Activated naive CD8-positive, alpha-beta T cell treated with anti-CD3 and anti-CD28 coated beads, Interleukin-2, amount 50 U/mL, for 24 hours (primary cell): ENCODE measurements around the gene TMEM123.

Experiments used
- ATAC-seq: fragments of 150-1000 bp; cut with Tn5 transposase; one replicate; pipeline ENCODE4 v1.10.0; 2021
- DNase-seq: peaks from one replicate; pipeline ENCODE4 v3.0.0; 2021
- H3K27ac Mint-ChIP-seq: one replicate; pipeline ENCODE4 v1.8.0; 2021; ENCODE audit warnings: mild to moderate bottlenecking, mixed read lengths
- H3K27me3 Mint-ChIP-seq: one replicate; pipeline ENCODE4 v1.8.0; 2021; ENCODE audit warnings: mixed read lengths
- H3K36me3 Mint-ChIP-seq: one replicate; pipeline ENCODE4 v1.8.0; 2021; ENCODE audit warnings: low read depth, mixed read lengths
- H3K4me1 Mint-ChIP-seq: one replicate; pipeline ENCODE4 v1.8.0; 2021; ENCODE audit warnings: mixed read lengths
- H3K4me3 Mint-ChIP-seq: one replicate; pipeline ENCODE4 v1.8.0; 2021; ENCODE audit warnings: mild to moderate bottlenecking, moderate library complexity, mixed read lengths
- H3K9me3 Mint-ChIP-seq: one replicate; pipeline ENCODE4 v1.8.0; 2021; ENCODE audit warnings: mixed read lengths

Gene TMEM123

GRCh38 chr11:102430158-102430836 is 22.3 kb downstream of the TMEM123 start:
- no peaks in the 10 kb centered on the region for H3K27me3 Mint-ChIP-seq
- ATAC-seq (peak; percentile 90), DNase-seq (no peak)
- H3K27ac Mint-ChIP-seq: peak overlapping the region; percentile 81
- peaks cover 75% of the 10 kb centered on the region for H3K36me3 Mint-ChIP-seq
- peaks cover 32% of the 10 kb centered on the region for H3K9me3 Mint-ChIP-seq
- H3K4me1 Mint-ChIP-seq: peaks cover 78% of the 10 kb centered on the region
- peak overlapping the region; percentile 40 for H3K4me3 Mint-ChIP-seq

- Mint-ChIP-seq H3K27me3 (no peaks in the 10 kb centered on the region), H3K4me3 (no peak overlapping the region), H3K27ac (peak overlapping the region; percentile 81), H3K36me3 (peaks cover 74% of the 10 kb centered on the region), H3K4me1 (peaks cover 81% of the 10 kb centered on the region), H3K9me3 (peaks cover 28% of the 10 kb centered on the region)
- no peak for ATAC-seq
- no peak for DNase-seq
Observed at GRCh38 chr11:102429691-102430090, 22.9 kb downstream of the TMEM123 start.

- no peak for ATAC-seq
- H3K36me3 Mint-ChIP-seq: peaks cover 74% of the 10 kb centered on the region
- peaks cover 23% of the 10 kb centered on the region for H3K9me3 Mint-ChIP-seq
- no peak overlapping the region for H3K4me3 Mint-ChIP-seq
- no peaks in the 10 kb centered on the region for H3K27me3 Mint-ChIP-seq
- no peak for DNase-seq
- H3K27ac Mint-ChIP-seq: peak overlapping the region; percentile 81
- H3K4me1 Mint-ChIP-seq: peaks cover 82% of the 10 kb centered on the region
Observed at GRCh38 chr11:102429226-102429625, 23.3 kb downstream of the TMEM123 start.

- H3K4me1 Mint-ChIP-seq: peaks cover 81% of the 10 kb centered on the region
- H3K36me3 Mint-ChIP-seq: peaks cover 70% of the 10 kb centered on the region
- peak overlapping the region; percentile 81 for H3K27ac Mint-ChIP-seq
- no peak overlapping the region for H3K4me3 Mint-ChIP-seq
- H3K9me3 Mint-ChIP-seq: peaks cover 18% of the 10 kb centered on the region
- DNase-seq (no peak), ATAC-seq (no peak)
- H3K27me3 Mint-ChIP-seq: no peaks in the 10 kb centered on the region
Observed at GRCh38 chr11:102428696-102429095, 23.9 kb downstream of the TMEM123 start.

GRCh38 chr11:102427068-102427467 is 25.5 kb downstream of the TMEM123 start:
- DNase-seq (no peak), ATAC-seq (no peak)
- Mint-ChIP-seq H3K36me3 (peaks cover 58% of the 10 kb centered on the region), H3K27ac (peak overlapping the region; percentile 69), H3K27me3 (no peaks in the 10 kb centered on the region), H3K9me3 (peaks cover 8% of the 10 kb centered on the region), H3K4me3 (no peak overlapping the region), H3K4me1 (peaks cover 88% of the 10 kb centered on the region)

GRCh38 chr11:102426570-102426969 is 26.0 kb downstream of the TMEM123 start:
- Mint-ChIP-seq H3K4me1 (peaks cover 88% of the 10 kb centered on the region), H3K4me3 (no peak overlapping the region), H3K36me3 (peaks cover 56% of the 10 kb centered on the region)

GRCh38 chr11:102426000-102426399 is 26.6 kb downstream of the TMEM123 start:
- Mint-ChIP-seq H3K4me1 (peaks cover 88% of the 10 kb centered on the region), H3K27me3 (no peaks in the 10 kb centered on the region), H3K9me3 (no peaks in the 10 kb centered on the region), H3K27ac (peak overlapping the region; percentile 16), H3K36me3 (peaks cover 55% of the 10 kb centered on the region), H3K4me3 (no peak overlapping the region)
- ATAC-seq: no peak
- no peak for DNase-seq

More at GRCh38 chr11:102426570-102426969, 26.0 kb downstream of the TMEM123 start:
- no peak for DNase-seq
- no peak for ATAC-seq
- no peak overlapping the region for H3K27ac Mint-ChIP-seq
- H3K9me3 Mint-ChIP-seq: peaks cover 4% of the 10 kb centered on the region
- no peaks in the 10 kb centered on the region for H3K27me3 Mint-ChIP-seq

GRCh38 chr11:102423936-102424335 is 28.6 kb downstream of the TMEM123 start:
- no peak for ATAC-seq
- Mint-ChIP-seq H3K36me3 (peaks cover 48% of the 10 kb centered on the region), H3K27ac (no peak overlapping the region)

GRCh38 chr11:102422817-102423712 is 29.5 kb downstream of the TMEM123 start:
- Mint-ChIP-seq H3K4me1 (peaks cover 89% of the 10 kb centered on the region), H3K4me3 (no peak overlapping the region), H3K9me3 (peaks cover 6% of the 10 kb centered on the region), H3K27me3 (no peaks in the 10 kb centered on the region), H3K36me3 (peaks cover 52% of the 10 kb centered on the region), H3K27ac (peak overlapping the region; percentile 60)
- ATAC-seq (peak; percentile 35), DNase-seq (no peak)

More at GRCh38 chr11:102423936-102424335, 28.6 kb downstream of the TMEM123 start:
- Mint-ChIP-seq H3K4me3 (no peak overlapping the region), H3K27me3 (no peaks in the 10 kb centered on the region), H3K9me3 (peaks cover 1% of the 10 kb centered on the region), H3K4me1 (peaks cover 87% of the 10 kb centered on the region)
- DNase-seq: no peak

- Mint-ChIP-seq H3K4me1 (peaks cover 95% of the 10 kb centered on the region), H3K27ac (peak overlapping the region; percentile 67), H3K36me3 (peaks cover 58% of the 10 kb centered on the region), H3K4me3 (no peak overlapping the region), H3K9me3 (peaks cover 15% of the 10 kb centered on the region), H3K27me3 (no peaks in the 10 kb centered on the region)
- ATAC-seq: no peak
- DNase-seq: no peak
Observed at GRCh38 chr11:102421261-102421660, 31.3 kb downstream of the TMEM123 start.

- Mint-ChIP-seq H3K27ac (peak overlapping the region; percentile 67), H3K4me3 (no peak overlapping the region), H3K36me3 (peaks cover 56% of the 10 kb centered on the region), H3K27me3 (no peaks in the 10 kb centered on the region), H3K9me3 (peaks cover 15% of the 10 kb centered on the region), H3K4me1 (peaks cover 95% of the 10 kb centered on the region)
- ATAC-seq (peak; percentile 92), DNase-seq (peak; percentile 43)
Observed at GRCh38 chr11:102420547-102420946, 32.0 kb downstream of the TMEM123 start.

GRCh38 chr11:102419181-102419580 is 33.4 kb downstream of the TMEM123 start:
- peaks cover 49% of the 10 kb centered on the region for H3K36me3 Mint-ChIP-seq
- no peak for DNase-seq
- H3K4me3 Mint-ChIP-seq: no peak overlapping the region
- no peaks in the 10 kb centered on the region for H3K27me3 Mint-ChIP-seq
- H3K27ac Mint-ChIP-seq: no peak overlapping the region
- H3K4me1 Mint-ChIP-seq: peaks cover 96% of the 10 kb centered on the region
- ATAC-seq: no peak
- H3K9me3 Mint-ChIP-seq: peaks cover 15% of the 10 kb centered on the region

GRCh38 chr11:102416976-102417375 is 35.6 kb downstream of the TMEM123 start:
- Mint-ChIP-seq H3K4me3 (peak overlapping the region; percentile 29), H3K27ac (peak overlapping the region; percentile 70), H3K36me3 (peaks cover 44% of the 10 kb centered on the region), H3K4me1 (peaks cover 95% of the 10 kb centered on the region), H3K9me3 (peaks cover 15% of the 10 kb centered on the region), H3K27me3 (no peaks in the 10 kb centered on the region)
- DNase-seq (no peak), ATAC-seq (peak; percentile 67)

GRCh38 chr11:102415304-102415916 is 37.2 kb downstream of the TMEM123 start:
- peaks cover 36% of the 10 kb centered on the region for H3K36me3 Mint-ChIP-seq
- peaks cover 15% of the 10 kb centered on the region for H3K9me3 Mint-ChIP-seq
- DNase-seq (no peak), ATAC-seq (peak; percentile 29)
- H3K4me3 Mint-ChIP-seq: peak overlapping the region; percentile 10
- H3K27ac Mint-ChIP-seq: peak overlapping the region; percentile 53
- no peaks in the 10 kb centered on the region for H3K27me3 Mint-ChIP-seq
- peaks cover 95% of the 10 kb centered on the region for H3K4me1 Mint-ChIP-seq
